HepG2 (cell line): ENCODE results near the gene DIRAS1. TPM values are rescaled to one million over a fixed set of nuclear protein-coding genes. Genes with fewer than 3 reads are reported as not detected.

Source experiments
- ATAC-seq: fragments of 200-7000 bp; cut with Tn5 transposase; 3 replicates; pipeline ENCODE4 v1.9.1; 2020; ENCODE audit warnings: mild to moderate bottlenecking, moderate library complexity
- BruUV-seq: library from RNA; stranded (reverse); fragments of 400-500 nt; replicated peaks from 2 replicates; lab custom pipeline; 2021; lab: Mats Ljungman, UMichigan
- CTCF ChIA-PET: fragments of 300-600 bp; formaldehyde crosslinking; extraction: SDS; loops from one replicate; lab custom pipeline; 2021; ENCODE audit warnings: low total read pairs, inconsistent platforms, low intra/inter-chr PET ratio; lab: Yijun Ruan, JAX
- POLR2A ChIA-PET: fragments of 350-600 bp; sonication (Branson Sonifier 250); formaldehyde crosslinking; loops from one replicate; lab custom pipeline; 2020; ENCODE audit warnings: antibody characterized with exemption, inconsistent platforms; lab: Yijun Ruan, JAX
- DNase-seq: peaks from one replicate; pipeline ENCODE4 v3.0.0-alpha.2; 2015; ENCODE audit warnings: low spot score
- FAIRE-seq: peaks from 3 replicates; lab custom pipeline; 2011; peaks lifted over from hg19 to GRCh38; lab: Jason Lieb, UNC
- H2AFZ ChIP-seq: one replicate; pipeline ENCODE4 v1.6.1; 2011; ENCODE audit warnings: low read length, inconsistent platforms
- H3K27ac ChIP-seq: fragments of 300-600 bp; 3 replicates; pipeline ENCODE4 v1.8.0; 2011; ENCODE audit warnings: mixed run types, mild to moderate bottlenecking, mixed read lengths, low read length, inconsistent platforms; ENCODE audit not compliant: insufficient read depth; ENCODE audit errors: extremely low read length
- H3K27me3 ChIP-seq, 2 experiments: fragments of 200-600 bp in 1 of 2; 2 replicates in 1 of 2; 3 replicates in 1 of 2; pipeline versions ENCODE4 v1.6.0 to v1.8.0; 2011; ENCODE audit warnings: low read length in 2 of 2, mild to moderate bottlenecking in 2 of 2, moderate library complexity in 2 of 2, inconsistent platforms in 1 of 2; ENCODE audit not compliant: insufficient read depth in 2 of 2, control insufficient read depth in 1 of 2
- H3K36me3 ChIP-seq, 2 experiments: fragments of 200-600 bp in 1 of 2; replicated peaks in 1 of 2; 2 replicates in 1 of 2; 3 replicates in 1 of 2; pipeline versions ENCODE4 v1.5.1 to v1.8.0; 2011; ENCODE audit warnings: low read length in 2 of 2, inconsistent platforms in 1 of 2; ENCODE audit not compliant: insufficient read depth in 2 of 2, control insufficient read depth in 1 of 2
- H3K4me1 ChIP-seq: 2 replicates; pipeline ENCODE4 v1.5.1; 2012; ENCODE audit warnings: low read length, inconsistent platforms; ENCODE audit not compliant: insufficient read depth
- H3K4me2 ChIP-seq: 2 replicates; pipeline ENCODE4 v1.6.0; 2011; ENCODE audit warnings: low read depth, low read length, inconsistent platforms
- H3K4me3 ChIP-seq, 3 experiments: fragments of 200-600 bp in 1 of 3; sonication (generic), shearing (Covaris generic) in 1 of 3; replicated peaks in 1 of 3; 2 replicates each; pipeline ENCODE4 v1.5.1; 2011 to 2016; ENCODE audit warnings: low read length in 3 of 3, inconsistent platforms in 2 of 3, low read depth in 2 of 3, mild to moderate bottlenecking in 2 of 3, control low read depth in 1 of 3, mixed read lengths in 1 of 3; ENCODE audit not compliant: insufficient read depth in 1 of 3
- H3K79me2 ChIP-seq: one replicate; pipeline ENCODE4 v1.6.1; 2011; ENCODE audit warnings: low read length, inconsistent platforms; ENCODE audit not compliant: insufficient read depth
- H3K9ac ChIP-seq: 2 replicates; pipeline ENCODE4 v1.6.0; 2011; ENCODE audit warnings: mild to moderate bottlenecking, low read depth, low read length, inconsistent platforms; ENCODE audit not compliant: insufficient read depth
- H3K9me3 ChIP-seq: 2 replicates; pipeline ENCODE4 v1.5.1; 2012; ENCODE audit warnings: mild to moderate bottlenecking, low read length
- H4K20me1 ChIP-seq: 2 replicates; pipeline ENCODE4 v1.6.0; 2011; ENCODE audit warnings: inconsistent platforms, mild to moderate bottlenecking, low read length, moderate library complexity; ENCODE audit not compliant: insufficient read depth
- CEBPB ChIP-seq: IDR thresholded peaks from 2 replicates; pipeline ENCODE4 v1.6.1; 2011; ENCODE audit warnings: low read depth, low read length, improper control_type of control experiment, borderline replicate concordance
- CREB1 ChIP-seq, 2 experiments: fragments of 450-650 bp in 1 of 2; IDR thresholded peaks; 2 replicates each; pipeline ENCODE4 v1.6.1; 2016 to 2017; ENCODE audit warnings: control low read depth in 1 of 2, mild to moderate bottlenecking in 1 of 2, missing compliant biosample characterization in 1 of 2, missing genetic modification characterization in 1 of 2
- GRHL1 ChIP-seq: sonication (generic); formaldehyde crosslinking; conservative IDR thresholded peaks from 2 replicates; pipeline ENCODE4 v1.8.0; 2022; ENCODE audit warnings: missing genetic modification reagents
- HCFC1 ChIP-seq: fragments of 150-350 bp; IDR thresholded peaks from 2 replicates; pipeline ENCODE4 v1.6.1; 2014; ENCODE audit warnings: low read depth, low read length
- IKZF5 ChIP-seq: IDR thresholded peaks from 2 replicates; pipeline ENCODE4 v1.6.1; 2018; ENCODE audit warnings: missing genetic modification reagents, mild to moderate bottlenecking, missing compliant biosample characterization
- NCOR1 ChIP-seq: fragments of 200-600 bp; sonication (generic); IDR thresholded peaks from 2 replicates; pipeline ENCODE4 v1.7.0; 2017; ENCODE audit warnings: antibody characterized with exemption, low read length, borderline replicate concordance
- ZFP36 ChIP-seq: fragments of 150-350 bp; IDR thresholded peaks from 2 replicates; pipeline ENCODE4 v1.6.1; 2018; ENCODE audit warnings: borderline replicate concordance, low read length, low read depth; ENCODE audit not compliant: partially characterized antibody
- ZNF230 ChIP-seq: sonication (generic); formaldehyde crosslinking; IDR thresholded peaks from 2 replicates; pipeline ENCODE4 v1.4.0; 2020; ENCODE audit warnings: mild to moderate bottlenecking, missing genetic modification reagents
- ZNF30 ChIP-seq: sonication (generic); formaldehyde crosslinking; IDR thresholded peaks from 2 replicates; pipeline ENCODE4 v1.5.0; 2020; ENCODE audit warnings: mild to moderate bottlenecking, missing genetic modification reagents
- ZNF501 ChIP-seq: sonication (generic); formaldehyde crosslinking; IDR thresholded peaks from 2 replicates; pipeline ENCODE4 v1.5.1; 2020; ENCODE audit warnings: mild to moderate bottlenecking, moderate library complexity, missing genetic modification reagents
- ZNF556 ChIP-seq: sonication (generic); formaldehyde crosslinking; IDR thresholded peaks from 2 replicates; pipeline ENCODE4 v1.4.0; 2020; ENCODE audit warnings: mild to moderate bottlenecking, missing genetic modification reagents, borderline replicate concordance
- ZNF75D ChIP-seq: sonication (generic); formaldehyde crosslinking; IDR thresholded peaks from 2 replicates; pipeline ENCODE4 v1.8.1; 2023; ENCODE audit warnings: missing genetic modification reagents, mild to moderate bottlenecking, borderline replicate concordance
- WGBS: methylation state at CpG from one replicate; pipeline ENCODE4 v1.1.6; 2017; ENCODE audit warnings: low lambda C conversion rate; 5-methylcytosine and 5-hydroxymethylcytosine counted together
- in situ Hi-C: cut with HindIII; loops from 2 replicates; pipeline ENCODE4 v1.10.0; 2017; ENCODE audit warnings: low pct_unique_long_range_greater_than_20kb; ENCODE audit not compliant: extremely low pct_ligation_motif_present
- intact Hi-C: fragments of 100-400 bp; cut with micrococcal nuclease; formaldehyde crosslinking; loops from one replicate; pipeline ENCODE4 v1.10.0; 2022; ENCODE audit not compliant: unreplicated experiment
- polyA plus RNA-seq, 8 experiments: library from polyadenylated mRNA; depleted of rRNA in 3 of 8; stranded (reverse) in 7 of 8; unstranded in 1 of 8; fragments of >200 nt; fragmentation: Illumina TruSeq in 4 of 8; extraction: Trizol in 4 of 8; gene quantifications; 2 replicates each; pipeline versions ENCODE4 v1.2.1 to v1.2.3, GENCODE V29; 2011 to 2016; ENCODE audit warnings: low read depth in 4 of 8, missing spikeins in 1 of 8, mixed read lengths in 1 of 8; ENCODE audit not compliant: insufficient read depth in 1 of 8
- total RNA-seq, 5 experiments: library from RNA; depleted of rRNA; stranded (reverse); fragments of >200 nt; fragmentation: Illumina TruSeq; extraction: Trizol; gene quantifications; 2 replicates each; pipeline ENCODE4 v1.2.3, GENCODE V29; 2016; ENCODE audit warnings: low read depth in 1 of 5

The DIRAS1 gene
- total and polyA plus RNA-seq, 2 of the 13 experiments (the other 11 are each of a cell fraction or from before 2014, with no cell fraction given): 0.97 to 1.8 TPM

DNA sequence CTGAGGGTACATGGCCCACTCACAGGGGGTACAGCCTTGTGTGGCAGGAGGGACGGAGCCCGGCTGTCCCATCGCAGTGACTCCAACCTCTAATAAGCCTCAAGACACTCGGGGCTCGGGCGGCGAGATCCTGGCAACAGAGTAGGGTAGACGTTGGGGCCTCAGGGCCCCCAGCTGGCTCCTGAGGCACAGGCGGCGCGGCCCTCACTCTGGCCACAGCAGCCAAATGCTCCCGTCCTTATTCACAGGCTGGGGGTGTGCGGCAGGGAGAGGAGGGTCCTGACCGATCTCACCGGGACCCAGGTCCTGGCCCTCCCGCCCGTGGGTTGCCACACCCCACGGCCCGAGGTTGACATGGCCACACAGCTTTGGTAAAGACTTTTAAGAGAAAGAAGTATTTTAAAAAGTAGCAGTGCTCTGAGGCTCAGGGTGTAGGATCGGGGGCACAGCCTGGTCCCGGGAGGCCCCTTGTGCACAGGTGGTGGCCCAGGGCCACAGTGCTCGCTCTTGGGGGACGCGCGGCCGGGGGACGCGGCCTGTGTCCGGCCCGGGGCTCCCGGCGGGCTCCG is 11.1 kb upstream of the DIRAS1 start:
- POLR2A ChIA-PET: no interaction called here
- Histone ChIP-seq H3K36me3 (peaks cover 5 to 30% of the 10 kb centered on the region in 2 experiments; a peak in 3 of 5 replicates), H3K4me3 (no peak overlapping the region), H3K9me3 (no peaks in the 10 kb centered on the region), H3K4me2 (no peak overlapping the region), H3K79me2 (no peaks in the 10 kb centered on the region), H3K9ac (no peak overlapping the region), H2AFZ (no peak overlapping the region), H3K27me3 (peaks cover 4 to 15% of the 10 kb centered on the region in 2 experiments; a peak in 4 of 5 replicates), H3K27ac (no peak overlapping the region), H4K20me1 (no peaks in the 10 kb centered on the region), H3K4me1 (peaks cover 3% of the 10 kb centered on the region; the same call in 1 of the 2 replicates)
- in situ Hi-C loops (no loop called here), intact Hi-C loops (no loop called here)
- BruUV-seq: no TSS peak
- ATAC-seq (no peak), FAIRE-seq (no peak), DNase-seq (no peak)
- 95% methylated on average over 4 of the region's 33 CpGs for WGBS
- CTCF ChIA-PET: no interaction called here
- no peak for TF ChIP-seq GRHL1 (CRISPR knock-in tag)
- TF ChIP-seq ZFP36: no peak
- TF ChIP-seq CEBPB: no peak
- TF ChIP-seq ZNF501: no peak
- TF ChIP-seq NCOR1: no peak
- TF ChIP-seq ZNF75D (CRISPR knock-in tag): no peak
- no peak for TF ChIP-seq CREB1 (IDR thresholded peaks at IDR 0.05)
- no peak for TF ChIP-seq CREB1 (CRISPR knock-in tag; IDR thresholded peaks at IDR 0.05)
- no peak for TF ChIP-seq IKZF5 (CRISPR knock-in tag)
- no peak for TF ChIP-seq ZNF30
- TF ChIP-seq ZNF556: no peak
- no peak for TF ChIP-seq HCFC1
- no peak for TF ChIP-seq ZNF230 (CRISPR knock-in tag)
